GM18499 (cell line): ENCODE measurements around the gene SDK1.

Experiments used
- ATAC-seq: cut with Tn5 transposase; IDR thresholded peaks from one replicate; pipeline ENCODE4 v1.9.1; 2021; ENCODE audit warnings: moderate number of reproducible peaks; ENCODE audit not compliant: insufficient read depth, unreplicated experiment

The SDK1 gene

DNA sequence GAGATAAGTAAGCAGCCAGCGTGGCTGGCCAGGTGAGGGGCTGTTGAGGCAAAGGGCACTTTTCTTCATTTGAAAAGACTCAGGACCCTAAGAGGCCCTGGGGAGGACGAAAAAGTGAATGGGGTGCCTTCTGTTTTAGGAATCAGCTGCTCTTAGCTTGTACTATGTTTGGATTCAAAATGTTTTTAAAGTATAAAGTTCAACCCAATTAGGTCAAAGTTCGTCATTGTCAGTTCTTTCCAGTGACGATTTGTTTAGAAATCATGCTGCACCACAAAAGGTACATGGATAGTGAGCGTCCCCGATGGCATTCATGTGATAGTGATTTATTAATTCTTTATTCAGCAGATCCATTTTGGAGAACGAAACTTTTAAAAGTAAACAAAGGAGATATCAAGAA, 338.2 kb downstream of the SDK1 start:
- no peak for ATAC-seq

- ATAC-seq, result no peak
Measured at GRCh38 chr7:3641582-3641981, 340.5 kb downstream of the SDK1 start.

DNA sequence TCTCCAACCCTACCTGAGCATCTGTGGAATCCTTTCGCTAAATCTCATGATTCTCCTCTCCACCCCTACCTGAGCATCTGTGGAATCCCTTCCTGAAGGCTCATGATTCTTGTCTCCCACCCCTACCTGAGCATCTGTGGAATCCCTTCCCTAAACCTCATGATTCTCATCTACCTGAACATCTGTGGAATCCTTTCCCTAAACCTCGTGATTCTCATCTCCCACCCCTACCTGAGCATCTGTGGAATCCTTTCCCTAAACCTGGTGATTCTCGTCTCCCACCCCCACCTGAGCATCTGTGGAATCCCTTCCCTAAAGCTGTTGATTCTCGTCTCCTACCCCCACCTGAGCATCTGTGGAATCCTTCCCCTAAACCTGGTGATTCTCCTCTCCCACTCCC, 342.0 kb downstream of the SDK1 start:
- ATAC-seq, result no peak

DNA sequence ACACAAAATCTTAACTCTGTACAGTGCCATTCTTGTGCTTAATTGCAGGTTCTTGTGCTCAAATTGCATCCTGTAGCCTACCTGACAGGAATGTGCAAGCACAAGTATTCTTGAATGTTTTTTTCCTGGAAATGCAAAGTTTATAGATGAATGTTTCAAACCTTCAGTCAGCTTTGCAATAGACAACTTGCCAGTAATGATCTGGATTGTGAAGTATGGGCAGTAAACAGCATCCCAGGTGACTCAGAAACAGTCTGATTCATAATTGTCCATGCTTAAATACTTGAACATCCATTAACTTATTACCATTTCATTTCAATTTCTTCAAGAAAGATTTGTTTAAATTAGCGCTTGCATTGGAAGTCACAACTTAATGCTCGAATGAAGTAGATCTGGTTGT, 347.2 kb downstream of the SDK1 start:
- no peak for ATAC-seq

DNA sequence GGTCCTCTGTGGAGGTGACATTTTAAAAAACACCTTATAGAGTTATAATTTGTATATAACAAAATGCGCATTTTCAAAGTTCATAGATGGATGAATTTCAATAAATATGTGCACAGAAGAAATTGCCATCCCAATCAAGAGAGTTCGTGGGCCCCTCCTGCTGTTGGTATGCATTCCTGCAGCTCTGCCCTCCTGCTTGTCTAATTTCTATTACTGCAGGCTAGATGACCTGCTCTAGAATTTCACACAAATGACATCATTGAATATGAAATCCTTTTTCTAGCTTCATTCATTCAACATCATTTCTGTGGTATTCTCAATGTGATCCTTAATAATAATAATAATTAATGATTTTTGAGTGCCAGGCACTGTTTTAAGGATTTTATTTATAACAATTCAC, 348.2 kb downstream of the SDK1 start:
- ATAC-seq, result no peak

DNA sequence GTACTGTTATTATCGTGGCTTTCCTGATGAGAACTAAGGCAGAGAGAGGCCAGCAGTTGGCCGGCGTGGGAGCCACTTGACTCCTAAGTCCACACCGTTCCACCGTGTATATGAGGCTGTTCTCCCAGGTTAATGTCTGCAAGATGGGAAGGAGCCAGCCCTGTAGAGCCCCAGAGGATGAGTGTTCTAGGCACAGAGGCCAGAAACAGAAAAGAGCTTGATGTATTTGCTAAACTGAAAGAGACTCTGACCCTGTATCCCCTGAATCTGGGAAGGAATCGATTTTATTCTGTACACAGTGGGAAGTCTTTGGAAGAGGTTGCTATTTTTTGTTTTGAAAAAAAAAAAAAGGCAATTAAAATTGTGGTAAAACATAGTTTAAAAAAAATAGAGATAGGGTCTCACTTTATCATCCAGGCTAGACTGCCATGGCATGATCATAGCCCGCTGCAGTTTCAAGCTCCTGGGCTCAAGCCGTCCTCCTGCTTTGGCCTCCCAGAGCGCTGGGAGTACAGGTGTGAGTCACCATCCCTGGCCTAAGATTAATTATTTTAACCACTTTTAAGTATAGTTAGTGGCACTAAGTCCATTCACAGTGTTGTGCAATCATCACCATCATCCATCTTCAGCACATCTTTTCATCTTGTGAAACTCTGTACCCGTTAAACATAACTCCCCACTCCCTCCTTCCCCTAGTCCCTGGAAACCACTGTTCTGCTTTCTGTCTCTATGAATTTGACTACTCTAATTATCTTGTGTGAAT, 348.8 kb downstream of the SDK1 start:
- ATAC-seq, result no peak

DNA sequence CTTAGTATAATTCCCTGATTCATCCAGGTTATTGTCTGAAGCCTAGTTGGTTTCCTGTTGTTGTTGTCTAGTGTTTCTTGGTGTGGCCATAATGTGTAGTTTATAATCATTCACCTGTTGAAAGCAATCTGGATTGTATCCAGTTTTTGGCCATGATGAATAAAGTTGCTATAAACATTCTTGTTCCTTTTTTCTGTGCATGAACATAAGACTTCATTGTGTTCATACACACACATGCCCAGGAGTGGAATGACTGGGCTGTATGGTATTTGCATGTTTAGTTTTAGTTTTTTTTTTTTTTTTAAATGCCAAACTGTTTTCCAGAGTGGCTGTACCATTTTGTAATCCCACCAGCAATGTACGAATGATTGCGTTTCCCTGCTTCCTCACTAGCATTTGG, 349.8 kb downstream of the SDK1 start:
- ATAC-seq, result no peak

GRCh38 chr7:3655635-3656034, 354.6 kb downstream of the SDK1 start:
- ATAC-seq, result no peak

DNA sequence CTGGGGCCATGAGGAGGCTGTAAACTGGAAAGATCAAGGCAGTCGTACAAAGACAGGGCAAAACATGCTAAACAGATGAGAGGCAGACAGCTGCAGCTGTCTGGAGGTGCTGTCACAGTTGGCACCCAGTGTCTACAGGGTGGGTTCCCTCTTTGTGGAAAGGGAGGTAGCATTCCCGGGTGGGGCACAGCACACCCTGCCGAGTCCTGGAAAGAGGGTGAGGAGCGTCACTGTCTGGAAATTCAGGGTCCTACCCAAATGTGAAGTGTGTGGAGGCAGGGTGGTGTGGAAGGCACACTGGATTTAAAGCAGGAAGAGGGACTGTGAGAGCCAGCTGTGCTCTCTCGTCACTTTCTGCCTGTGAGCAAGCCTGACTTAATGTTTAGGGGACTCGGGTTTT, 356.2 kb downstream of the SDK1 start:
- ATAC-seq, result no peak

GRCh38 chr7:3668743-3669142, 367.7 kb downstream of the SDK1 start:
- ATAC-seq, result no peak

GRCh38 chr7:3670898-3671297, 369.8 kb downstream of the SDK1 start:
- no peak for ATAC-seq

- no peak for ATAC-seq
Measured at GRCh38 chr7:3673524-3673923, 372.5 kb downstream of the SDK1 start.

- ATAC-seq, result no peak
Measured at GRCh38 chr7:3678314-3678810, 377.3 kb downstream of the SDK1 start.

GRCh38 chr7:3682028-3682710, 381.1 kb downstream of the SDK1 start:
- ATAC-seq, result no peak

DNA sequence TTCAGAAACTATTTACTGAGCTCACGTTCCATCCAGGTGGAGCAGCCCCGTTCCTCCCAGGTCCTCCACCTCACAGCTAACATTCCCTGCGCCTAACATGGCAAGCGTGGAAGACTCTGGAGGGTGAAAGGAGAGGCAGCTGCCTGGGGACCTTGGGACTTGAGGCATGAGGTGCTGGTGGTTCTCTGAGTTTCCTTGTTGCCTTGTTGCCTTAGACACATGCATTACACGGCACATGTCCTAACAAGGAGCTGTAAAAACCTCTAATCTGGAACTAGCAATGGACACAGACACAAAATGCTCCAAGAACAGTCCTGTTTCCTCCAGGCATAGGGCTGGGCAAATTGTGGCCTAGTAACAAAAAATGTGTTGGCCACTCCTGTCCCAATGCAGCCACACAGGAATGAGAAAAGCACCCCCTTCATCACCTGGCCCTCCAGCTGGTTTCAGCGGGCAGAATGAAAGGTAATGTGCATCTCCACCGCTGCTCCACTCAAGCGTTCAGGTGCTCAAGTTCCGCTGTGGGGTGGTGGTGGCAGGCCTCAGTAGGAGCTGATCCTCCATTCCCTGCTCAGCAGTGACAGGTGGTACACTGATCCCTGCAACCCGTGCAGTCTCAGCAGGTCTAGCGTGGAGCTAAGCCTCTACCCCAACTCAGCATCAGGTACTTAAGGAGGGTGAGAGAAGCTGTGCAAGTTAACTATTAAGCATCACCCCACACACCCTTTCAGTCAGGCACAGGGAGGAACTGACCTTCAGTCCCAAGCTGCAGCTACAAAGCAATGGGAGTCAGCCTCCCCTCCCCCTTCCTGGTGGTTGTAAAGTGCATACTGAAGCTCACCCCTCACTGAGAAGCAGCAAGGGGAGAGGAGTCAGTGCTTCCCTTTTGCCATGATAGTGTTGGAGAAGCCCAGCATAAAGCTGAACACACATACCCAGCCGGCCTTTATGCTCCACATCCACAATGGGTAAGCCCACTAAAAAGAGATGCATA, 382.8 kb downstream of the SDK1 start:
- no peak for ATAC-seq

DNA sequence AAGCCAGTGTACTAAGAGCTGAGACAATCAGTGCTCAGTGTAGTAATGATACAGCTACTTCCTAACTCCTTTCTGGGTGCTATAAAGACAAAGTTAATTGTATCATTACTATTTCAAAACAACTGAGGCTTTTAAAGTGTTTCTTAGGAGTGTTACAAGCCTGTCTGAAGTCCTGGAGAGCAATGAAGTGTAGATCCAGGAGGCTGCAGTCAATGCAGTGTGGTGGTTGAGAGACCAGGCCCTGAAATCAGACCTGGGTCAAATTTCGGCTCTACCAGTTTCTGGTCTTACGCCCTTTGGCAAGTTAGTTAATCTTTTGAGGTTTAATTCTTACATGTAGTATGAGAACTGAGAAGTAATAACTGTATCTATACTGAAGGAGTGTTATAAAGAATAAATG, 387.0 kb downstream of the SDK1 start:
- ATAC-seq, result no peak

DNA sequence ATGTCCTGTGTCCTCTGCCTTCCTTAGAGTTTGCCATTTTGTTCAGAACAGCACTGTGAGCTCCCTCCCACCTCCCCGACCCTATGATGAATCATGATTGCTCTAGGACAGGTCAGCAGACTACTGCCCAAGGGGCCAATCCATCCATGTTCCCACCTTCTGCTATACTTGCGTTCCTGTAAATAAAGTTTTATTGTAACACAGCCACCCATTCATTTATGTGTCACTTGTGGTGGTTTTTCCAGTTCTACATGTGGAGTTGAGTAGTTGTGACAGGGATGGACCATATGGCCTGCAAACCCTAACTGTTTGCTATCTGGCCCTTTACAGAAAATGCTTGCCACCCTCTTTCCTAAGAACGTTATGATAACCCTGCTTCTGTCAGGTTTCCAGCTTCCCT, 387.8 kb downstream of the SDK1 start:
- ATAC-seq, result no peak

GRCh38 chr7:3691478-3692158, 390.6 kb downstream of the SDK1 start:
- ATAC-seq, result no peak

GRCh38 chr7:3695602-3696001, 394.6 kb downstream of the SDK1 start:
- ATAC-seq, result no peak

DNA sequence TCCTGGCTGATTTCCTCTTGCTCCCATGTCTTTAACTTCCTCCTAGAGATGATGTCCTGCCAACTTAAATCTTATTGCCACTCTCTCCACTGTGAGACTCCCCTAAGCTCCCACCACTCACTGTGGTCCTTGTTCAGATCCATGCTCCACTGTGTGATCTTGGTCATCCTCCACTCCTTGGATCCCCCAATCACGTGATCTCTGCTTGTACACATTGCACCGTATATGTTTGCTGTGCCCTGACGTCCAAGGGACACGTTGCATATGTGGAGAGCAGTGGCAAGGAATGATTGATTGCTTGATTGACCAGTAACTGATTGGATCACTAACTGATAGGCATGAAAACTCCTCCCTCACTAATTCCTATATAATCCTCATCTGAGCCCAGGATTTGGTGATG, 395.1 kb downstream of the SDK1 start:
- ATAC-seq, result no peak
